Ishikawa (cell line): ENCODE data around the gene BIN1.

Experiments used
- CREB1 ChIP-seq: IDR thresholded peaks from 2 replicates; pipeline ENCODE4 v1.6.1; 2012; ENCODE audit warnings: low read depth
- EP300 ChIP-seq: IDR thresholded peaks from 2 replicates; pipeline ENCODE4 v1.6.1; 2012; ENCODE audit warnings: borderline replicate concordance
- MAX ChIP-seq: IDR thresholded peaks from 2 replicates; pipeline ENCODE4 v1.6.1; 2012
- RAD21 ChIP-seq: IDR thresholded peaks from 2 replicates; pipeline ENCODE4 v1.6.1; 2012; ENCODE audit warnings: low read depth
- REST ChIP-seq: IDR thresholded peaks from 2 replicates; pipeline ENCODE4 v1.6.1; 2012; ENCODE audit warnings: low read depth, mild to moderate bottlenecking
- TAF1 ChIP-seq: IDR thresholded peaks from 2 replicates; pipeline ENCODE4 v1.6.1; 2012; ENCODE audit warnings: low read depth, mild to moderate bottlenecking

- TF ChIP-seq REST (no peak), RAD21 (no peak), EP300 (no peak), MAX (no peak), CREB1 (no peak), TAF1 (no peak)
These were observed 13.2 kb downstream of the BIN1 start for GRCh38 chr2:127093648-127094210.
